ENCODE data around the gene WDR31.

GRCh38 chr9:113364951-113365350 lies 24.9 kb upstream of the WDR31 start:
- TF ChIP-seq LEF1 (IDR thresholded peaks at IDR 0.05; ENCODE audit: borderline replicate concordance): no peak
- no peak for TF ChIP-seq FOXM1 (IDR thresholded peaks at IDR 0.05; ENCODE audit: borderline replicate concordance)
- no peak for TF ChIP-seq ARNT (IDR thresholded peaks at IDR 0.05)
- TF ChIP-seq FOXA1 (IDR thresholded peaks at IDR 0.05): no peak
- no peak for TF ChIP-seq SP1 (IDR thresholded peaks at IDR 0.05)
- TF ChIP-seq PKNOX1 (IDR thresholded peaks at IDR 0.05): no peak
- TF ChIP-seq CTBP1 (IDR thresholded peaks at IDR 0.05; ENCODE audit: borderline replicate concordance): no peak
